GM12878 (cell line): ENCODE data around the gene MCFD2. TPM values are rescaled to one million over a fixed set of nuclear protein-coding genes. Genes with fewer than 3 reads are reported as not detected.

Experiments used
- NFXL1 ChIP-seq: fragments of 450-650 bp; IDR thresholded peaks from 2 replicates; pipeline ENCODE4 v1.6.1; 2017; ENCODE audit warnings: antibody characterized with exemption, mild to moderate bottlenecking, borderline replicate concordance
- RUNX3 ChIP-seq: IDR thresholded peaks from 2 replicates; pipeline ENCODE4 v1.6.1; 2012; ENCODE audit warnings: low read length, inconsistent platforms
- SUZ12 ChIP-seq: fragments of 200-600 bp; sonication (generic); IDR thresholded peaks from one replicate; pipeline ENCODE4 v1.6.1; 2018; ENCODE audit warnings: antibody characterized with exemption, mild to moderate bottlenecking; ENCODE audit not compliant: unreplicated experiment
- TARDBP ChIP-seq: IDR thresholded peaks from 2 replicates; pipeline ENCODE4 v1.6.1; 2016; ENCODE audit warnings: borderline replicate concordance
- TCF7 ChIP-seq: IDR thresholded peaks from 2 replicates; pipeline ENCODE4 v1.6.1; 2014; ENCODE audit warnings: antibody characterized with exemption, borderline replicate concordance
- polyA plus RNA-seq, 11 experiments: library from polyadenylated mRNA; depleted of rRNA in 4 of 11; unstranded in 6 of 11; stranded (reverse) in 5 of 11; fragments of >200 nt; fragmentation: Nextera tagmentation in 4 of 11; fragmentation: Illumina TruSeq in 1 of 11; extraction: Ambion mirVana in 4 of 11; extraction: Trizol in 1 of 11; gene quantifications; 1 replicate in 1 of 11; 2 replicates in 10 of 11; pipeline versions ENCODE4 v1.2.1 to v1.2.3, GENCODE V29; 2011 to 2016; ENCODE audit warnings: inconsistent platforms in 2 of 11, missing spikeins in 2 of 11, low read depth in 1 of 11
- total RNA-seq, 4 experiments: library from RNA; depleted of rRNA in 3 of 4; stranded (reverse); fragments of >200 nt in 3 of 4; fragmentation: Illumina TruSeq in 1 of 4; extraction: Trizol in 1 of 4; gene quantifications; 2 replicates each; pipeline versions ENCODE4 v1.2.1 to v1.2.3, GENCODE V29; 2013 to 2021
- TF ChIP-seq, protein P1 (sequence below): IDR thresholded peaks from 2 replicates; pipeline ENCODE4 v1.6.1; 2012; ENCODE audit warnings: low read length, inconsistent platforms
- TF ChIP-seq, protein P2 (sequence below): fragments of 450-650 bp; IDR thresholded peaks from 2 replicates; pipeline ENCODE4 v1.6.1; 2017; ENCODE audit warnings: mild to moderate bottlenecking, low read depth, inconsistent platforms; ENCODE audit not compliant: poor library complexity, severe bottlenecking

Gene MCFD2
- total and polyA plus RNA-seq, 10 of the 15 experiments (the other 5 are each of a cell fraction or from before 2014, with no cell fraction given), result 35.0 to 57.3 (median 40.3) TPM

DNA sequence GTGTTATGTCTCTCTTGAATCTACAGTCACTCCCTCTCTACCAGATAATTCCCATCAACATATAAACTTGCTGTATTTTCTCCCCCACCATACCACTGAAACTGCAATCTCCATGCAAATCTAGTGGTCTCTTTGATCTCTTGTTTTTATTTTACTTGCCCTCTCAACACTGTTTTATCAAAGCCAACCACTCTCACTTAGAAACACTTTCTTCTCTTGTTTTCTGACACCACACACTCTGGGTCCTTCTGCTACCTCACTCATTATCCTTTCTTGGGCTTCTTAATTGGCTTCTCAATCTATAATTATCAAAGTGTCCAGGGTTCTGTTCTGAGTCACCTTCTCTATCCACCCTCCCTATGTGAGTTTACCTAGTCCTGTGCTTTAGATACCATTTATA is 2.0 kb upstream of the MCFD2 start (continued):
- TF ChIP-seq SUZ12, result no peak
- TF ChIP-seq, protein P1, sequence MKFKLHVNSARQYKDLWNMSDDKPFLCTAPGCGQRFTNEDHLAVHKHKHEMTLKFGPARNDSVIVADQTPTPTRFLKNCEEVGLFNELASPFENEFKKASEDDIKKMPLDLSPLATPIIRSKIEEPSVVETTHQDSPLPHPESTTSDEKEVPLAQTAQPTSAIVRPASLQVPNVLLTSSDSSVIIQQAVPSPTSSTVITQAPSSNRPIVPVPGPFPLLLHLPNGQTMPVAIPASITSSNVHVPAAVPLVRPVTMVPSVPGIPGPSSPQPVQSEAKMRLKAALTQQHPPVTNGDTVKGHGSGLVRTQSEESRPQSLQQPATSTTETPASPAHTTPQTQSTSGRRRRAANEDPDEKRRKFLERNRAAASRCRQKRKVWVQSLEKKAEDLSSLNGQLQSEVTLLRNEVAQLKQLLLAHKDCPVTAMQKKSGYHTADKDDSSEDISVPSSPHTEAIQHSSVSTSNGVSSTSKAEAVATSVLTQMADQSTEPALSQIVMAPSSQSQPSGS, result peak; percentile 54; the same call in 1 of the 2 replicates
- TF ChIP-seq TCF7, result peak; percentile 97
- TF ChIP-seq, protein P2, sequence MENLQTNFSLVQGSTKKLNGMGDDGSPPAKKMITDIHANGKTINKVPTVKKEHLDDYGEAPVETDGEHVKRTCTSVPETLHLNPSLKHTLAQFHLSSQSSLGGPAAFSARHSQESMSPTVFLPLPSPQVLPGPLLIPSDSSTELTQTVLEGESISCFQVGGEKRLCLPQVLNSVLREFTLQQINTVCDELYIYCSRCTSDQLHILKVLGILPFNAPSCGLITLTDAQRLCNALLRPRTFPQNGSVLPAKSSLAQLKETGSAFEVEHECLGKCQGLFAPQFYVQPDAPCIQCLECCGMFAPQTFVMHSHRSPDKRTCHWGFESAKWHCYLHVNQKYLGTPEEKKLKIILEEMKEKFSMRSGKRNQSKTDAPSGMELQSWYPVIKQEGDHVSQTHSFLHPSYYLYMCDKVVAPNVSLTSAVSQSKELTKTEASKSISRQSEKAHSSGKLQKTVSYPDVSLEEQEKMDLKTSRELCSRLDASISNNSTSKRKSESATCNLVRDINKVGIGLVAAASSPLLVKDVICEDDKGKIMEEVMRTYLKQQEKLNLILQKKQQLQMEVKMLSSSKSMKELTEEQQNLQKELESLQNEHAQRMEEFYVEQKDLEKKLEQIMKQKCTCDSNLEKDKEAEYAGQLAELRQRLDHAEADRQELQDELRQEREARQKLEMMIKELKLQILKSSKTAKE, result peak; percentile 81
- peak; percentile 97 for TF ChIP-seq RUNX3
- TF ChIP-seq TARDBP, result no peak
- TF ChIP-seq NFXL1, result no peak
